ENCODE data around the gene ATG4B. TPM values are rescaled to one million over a fixed set of nuclear protein-coding genes. Genes with fewer than 3 reads are reported as not detected.
"Not testable (repeated sequence)": the region's sequence is repeated elsewhere in the genome, so short reads cannot be mapped to it uniquely, and the experiment has no call there.

The ATG4B gene
- polyA plus RNA-seq (128 and 140 TPM in 2 replicates), polyA minus RNA-seq (58.2 and 74.4 TPM in 2 replicates)

GRCh38 chr2:241637018-241637794, at the start of gene ATG4B, which contains the start of gene THAP4:
Gene ATG4B (plus strand): TSS chr2:241637693. CDS start chr2:241637715, 22 bp downstream.
Gene THAP4 (minus strand): TSS chr2:241637158. CDS start chr2:241637017, 141 bp downstream.
- no peaks in the 10 kb centered on the region for H3K9me3 ChIP-seq (ENCODE audit: low read length)
- H3K9me2 ChIP-seq (ENCODE audit: insufficient read depth, low read length): no peaks in the 10 kb centered on the region
- TF ChIP-seq, protein P1, sequence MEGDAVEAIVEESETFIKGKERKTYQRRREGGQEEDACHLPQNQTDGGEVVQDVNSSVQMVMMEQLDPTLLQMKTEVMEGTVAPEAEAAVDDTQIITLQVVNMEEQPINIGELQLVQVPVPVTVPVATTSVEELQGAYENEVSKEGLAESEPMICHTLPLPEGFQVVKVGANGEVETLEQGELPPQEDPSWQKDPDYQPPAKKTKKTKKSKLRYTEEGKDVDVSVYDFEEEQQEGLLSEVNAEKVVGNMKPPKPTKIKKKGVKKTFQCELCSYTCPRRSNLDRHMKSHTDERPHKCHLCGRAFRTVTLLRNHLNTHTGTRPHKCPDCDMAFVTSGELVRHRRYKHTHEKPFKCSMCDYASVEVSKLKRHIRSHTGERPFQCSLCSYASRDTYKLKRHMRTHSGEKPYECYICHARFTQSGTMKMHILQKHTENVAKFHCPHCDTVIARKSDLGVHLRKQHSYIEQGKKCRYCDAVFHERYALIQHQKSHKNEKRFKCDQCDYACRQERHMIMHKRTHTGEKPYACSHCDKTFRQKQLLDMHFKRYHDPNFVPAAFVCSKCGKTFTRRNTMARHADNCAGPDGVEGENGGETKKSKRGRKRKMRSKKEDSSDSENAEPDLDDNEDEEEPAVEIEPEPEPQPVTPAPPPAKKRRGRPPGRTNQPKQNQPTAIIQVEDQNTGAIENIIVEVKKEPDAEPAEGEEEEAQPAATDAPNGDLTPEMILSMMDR (IDR thresholded peaks at IDR 0.05; ENCODE audit: poor library complexity, severe bottlenecking): peak; percentile 15
- TF ChIP-seq MXI1 (conservative IDR thresholded peaks at IDR 0.05; ENCODE audit: poor library complexity, severe bottlenecking): peak; percentile 86
- TF ChIP-seq TAF1 (IDR thresholded peaks at IDR 0.05; ENCODE audit: low read depth): peak; percentile 56
- TF ChIP-seq EP300 (conservative IDR thresholded peaks at IDR 0.05; ENCODE audit: poor library complexity, severe bottlenecking): peak; percentile 66
- no peak for TF ChIP-seq RAD21 (conservative IDR thresholded peaks at IDR 0.05)
- no peak for TF ChIP-seq EZH2 (IDR thresholded peaks at IDR 0.05; ENCODE audit: borderline replicate concordance, insufficient read depth, low read length, poor library complexity, severe bottlenecking)
- peak; percentile 46 for TF ChIP-seq SMC3 (conservative IDR thresholded peaks at IDR 0.05; ENCODE audit: poor library complexity)
- TF ChIP-seq POLR2AphosphoS5 (IDR thresholded peaks at IDR 0.05): peak; percentile 86
- peak; percentile 47 for TF ChIP-seq REST (IDR thresholded peaks at IDR 0.05; ENCODE audit: borderline replicate concordance)
- peak within 1 kb of the TSS; percentile 100 for H3K4me2 ChIP-seq (ENCODE audit: low read length)
- no peaks in the 10 kb centered on the region for H3K27me3 ChIP-seq (ENCODE audit: insufficient read depth, low read depth, low read length)
- H3K36me3 ChIP-seq (ENCODE audit: insufficient read depth, low read length): no peaks in the 10 kb centered on the region
- H2AFZ ChIP-seq (ENCODE audit: low read depth, low read length): peak within 1 kb of the TSS; percentile 65
- peak within 1 kb of the TSS; percentile 93 for H3K4me3 ChIP-seq (ENCODE audit: low read length)
- peak within 1 kb of the TSS; percentile 94 for H3K9ac ChIP-seq (ENCODE audit: low read length)
- H3F3A ChIP-seq (ENCODE audit: insufficient read depth, low read length, poor library complexity, severe bottlenecking): no peaks in the 10 kb centered on the region
- peaks cover 3% of the 10 kb centered on the region for H4K20me1 ChIP-seq (ENCODE audit: insufficient read depth)
- peak within 1 kb of the TSS; percentile 97 for H3K27ac ChIP-seq (ENCODE audit: low read length)
- peaks cover 51% of the 10 kb centered on the region for H3K79me2 ChIP-seq (replicated peaks; ENCODE audit: insufficient read depth, low read length)

DNA sequence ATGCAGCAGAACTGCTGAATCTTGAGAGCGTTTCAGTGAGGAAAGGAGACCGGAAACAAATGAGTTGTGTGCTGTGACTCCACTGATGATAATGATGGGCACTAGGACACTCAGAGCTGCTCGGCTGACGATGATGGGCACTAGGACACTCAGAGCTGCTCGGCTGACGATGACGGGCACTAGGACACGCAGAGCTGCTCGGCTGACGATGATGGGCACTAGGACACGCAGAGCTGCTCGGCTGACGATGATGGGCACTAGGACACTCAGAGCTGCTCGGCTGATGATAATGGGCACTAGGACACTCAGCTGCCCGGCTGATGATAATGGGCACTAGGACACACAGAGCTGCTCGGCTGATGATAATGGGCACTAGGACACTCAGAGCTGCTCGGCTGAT, 47.6 kb upstream of the ATG4B start:
- not testable (repeated sequence) for H3K36me3 ChIP-seq (ENCODE audit: insufficient read depth, low read length); H3K79me2 ChIP-seq (replicated peaks; ENCODE audit: insufficient read depth, low read length); H3F3A ChIP-seq (ENCODE audit: insufficient read depth, low read length, poor library complexity, severe bottlenecking); H4K20me1 ChIP-seq (ENCODE audit: insufficient read depth); H3K27me3 ChIP-seq (ENCODE audit: insufficient read depth, low read depth, low read length); H3K4me2 ChIP-seq (ENCODE audit: low read length); H3K27ac ChIP-seq (ENCODE audit: low read length); H2AFZ ChIP-seq (ENCODE audit: low read depth, low read length); H3K4me3 ChIP-seq (ENCODE audit: low read length); H3K9me2 ChIP-seq (ENCODE audit: insufficient read depth, low read length); H3K9ac ChIP-seq (ENCODE audit: low read length)
- H3K9me3 ChIP-seq (ENCODE audit: low read length): peaks cover 15% of the 10 kb centered on the region

DNA sequence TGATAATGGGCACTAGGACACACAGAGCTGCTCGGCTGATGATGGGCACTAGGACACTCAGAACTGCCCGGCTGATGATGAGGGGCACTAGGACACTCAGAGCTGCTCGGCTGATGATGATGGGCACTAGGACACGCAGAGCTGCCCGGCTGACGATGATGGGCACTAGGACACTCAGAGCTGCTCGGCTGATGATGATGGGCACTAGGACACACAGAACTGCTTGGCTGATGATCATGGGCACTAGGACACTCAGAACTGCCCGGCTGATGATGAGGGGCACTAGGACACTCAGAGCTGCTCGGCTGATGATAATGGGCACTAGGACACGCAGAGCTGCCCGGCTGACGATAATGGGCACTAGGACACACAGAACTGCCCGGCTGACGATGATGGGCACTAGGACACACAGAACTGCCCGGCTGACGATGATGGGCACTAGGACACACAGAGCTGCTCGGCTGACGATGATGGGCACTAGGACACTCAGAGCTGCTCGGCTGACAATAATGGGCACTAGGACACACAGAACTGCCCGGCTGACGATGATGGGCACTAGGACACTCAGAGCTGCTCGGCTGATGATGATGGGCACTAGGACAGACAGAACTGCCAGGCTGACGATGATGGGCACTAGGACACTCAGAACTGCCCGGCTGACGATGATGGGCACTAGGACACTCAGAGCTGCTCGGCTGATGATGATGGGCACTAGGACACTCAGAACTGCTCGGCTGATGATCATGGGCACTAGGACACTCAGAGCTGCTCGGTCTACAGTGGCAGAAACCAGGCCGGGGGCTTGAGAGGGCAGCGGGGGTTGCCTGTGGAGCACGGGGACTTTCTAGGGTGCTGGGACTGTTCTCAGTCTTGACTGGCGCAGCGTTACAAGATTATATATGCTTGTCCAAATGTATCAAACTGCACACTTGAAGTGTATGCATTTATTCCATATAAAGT, 46.7 kb upstream of the ATG4B start:
- H2AFZ ChIP-seq (ENCODE audit: low read depth, low read length); H4K20me1 ChIP-seq (ENCODE audit: insufficient read depth); H3K27ac ChIP-seq (ENCODE audit: low read length); H3K4me3 ChIP-seq (ENCODE audit: low read length); H3K27me3 ChIP-seq (ENCODE audit: insufficient read depth, low read depth, low read length); H3K79me2 ChIP-seq (replicated peaks; ENCODE audit: insufficient read depth, low read length); H3K9me2 ChIP-seq (ENCODE audit: insufficient read depth, low read length); H3K9ac ChIP-seq (ENCODE audit: low read length); H3K9me3 ChIP-seq (ENCODE audit: low read length); H3F3A ChIP-seq (ENCODE audit: insufficient read depth, low read length, poor library complexity, severe bottlenecking); H3K4me2 ChIP-seq (ENCODE audit: low read length); H3K36me3 ChIP-seq (ENCODE audit: insufficient read depth, low read length): not testable (repeated sequence)

Data from neural cell (in vitro differentiated cells).